ENCODE results near the gene MBLAC1.

- TF ChIP-seq POLR2A (IDR thresholded peaks at IDR 0.05) (peak; percentile 53), CTCF (IDR thresholded peaks at IDR 0.05) (no peak), POLR2AphosphoS5 (IDR thresholded peaks at IDR 0.05) (peak; percentile 66 to 90 (median 84)), EP300 (IDR thresholded peaks at IDR 0.05; ENCODE audit: low read depth) (peak; percentile 45)
These were observed 26.2 kb upstream of the MBLAC1 start for GRCh38 chr7:100100420-100101015.
